Common myeloid progenitor, CD34-positive (primary cell): ENCODE results near the gene APP.

ENCODE experiments used
- CTCF ChIA-PET: fragments of 350-600 bp; sonication (Branson Sonifier 250); formaldehyde crosslinking; loops from one replicate; lab custom pipeline; 2021; ENCODE audit warnings: antibody characterized with exemption; lab: Charles Lee
- POLR2A ChIA-PET: fragments of 350-600 bp; sonication (Branson Sonifier 250); formaldehyde crosslinking; loops from one replicate; lab custom pipeline; 2021; ENCODE audit warnings: antibody characterized with exemption; lab: Charles Lee
- DNase-seq, 3 donors: peaks; one replicate each; pipeline versions ENCODE4 v3.0.0 to v3.0.0-alpha.2; 2013
- H3K27ac ChIP-seq, 2 experiments: 1 replicate in 1 of 2; 2 replicates in 1 of 2; pipeline ENCODE4 v1.7.0; 2013; ENCODE audit warnings: inconsistent platforms in 2 of 2, low read length in 2 of 2, mild to moderate bottlenecking in 2 of 2, low read depth in 1 of 2, moderate library complexity in 1 of 2; ENCODE audit not compliant: severe bottlenecking in 2 of 2, insufficient read depth in 1 of 2, poor library complexity in 1 of 2
- H3K27me3 ChIP-seq, 5 experiments: replicated peaks in 2 of 5; 1 replicate in 3 of 5; 2 replicates in 2 of 5; pipeline versions ENCODE4 v1.6.1 to v1.7.0; 2013; ENCODE audit warnings: low read length in 4 of 5, mild to moderate bottlenecking in 2 of 5, moderate library complexity in 2 of 5, inconsistent platforms in 1 of 5; ENCODE audit not compliant: insufficient read depth in 5 of 5, control insufficient read depth in 4 of 5
- H3K36me3 ChIP-seq, 4 experiments: 1 replicate in 2 of 4; 2 replicates in 2 of 4; pipeline versions ENCODE4 v1.6.1 to v1.7.0; 2013; ENCODE audit warnings: low read length in 3 of 4, control low read depth in 1 of 4, mild to moderate bottlenecking in 1 of 4; ENCODE audit not compliant: control insufficient read depth in 4 of 4, insufficient read depth in 4 of 4
- H3K4me1 ChIP-seq, 4 experiments: 1 replicate in 3 of 4; 2 replicates in 1 of 4; pipeline versions ENCODE4 v1.6.1 to v1.7.1; 2013; ENCODE audit warnings: low read length in 3 of 4, mild to moderate bottlenecking in 3 of 4, control low read depth in 1 of 4, inconsistent platforms in 1 of 4, moderate library complexity in 1 of 4; ENCODE audit not compliant: control insufficient read depth in 4 of 4, insufficient read depth in 4 of 4; ENCODE audit errors: control extremely low read depth in 1 of 4
- H3K4me3 ChIP-seq, 7 experiments: 1 replicate in 4 of 7; 2 replicates in 3 of 7; pipeline versions ENCODE4 v1.5.1 to v1.7.0; 2013; ENCODE audit warnings: mild to moderate bottlenecking in 7 of 7, low read length in 6 of 7, moderate library complexity in 6 of 7, inconsistent platforms in 2 of 7, low read depth in 2 of 7, control low read depth in 1 of 7; ENCODE audit not compliant: insufficient read depth in 4 of 7, control insufficient read depth in 1 of 7; ENCODE audit errors: extremely low read depth in 1 of 7
- H3K9me3 ChIP-seq, 5 experiments: 1 replicate in 4 of 5; 2 replicates in 1 of 5; pipeline versions ENCODE4 v1.6.1 to v1.7.1; 2013; ENCODE audit warnings: low read length in 4 of 5, mild to moderate bottlenecking in 2 of 5, inconsistent platforms in 1 of 5, low read depth in 1 of 5, moderate library complexity in 1 of 5; ENCODE audit not compliant: control insufficient read depth in 4 of 5, insufficient read depth in 2 of 5; ENCODE audit errors: control extremely low read depth in 1 of 5
- WGBS: methylation state at CpG from one replicate; pipeline ENCODE4 v1.1.5; 2013; ENCODE audit not compliant: insufficient coverage; 5-methylcytosine and 5-hydroxymethylcytosine counted together

APP gene

GRCh38 chr21:26050857-26051256 is 119.7 kb downstream of the APP start:
- no peak overlapping the region for H3K4me3 ChIP-seq
- H3K9me3 ChIP-seq = no peaks in the 10 kb centered on the region
- peaks cover 3 to 54% (median 26%) of the 10 kb centered on the region in 4 experiments for H3K36me3 ChIP-seq
- no peaks in the 10 kb centered on the region for H3K27me3 ChIP-seq
- H3K27ac ChIP-seq = no peak overlapping the region
- no peak for DNase-seq
- peaks cover 0 to 4% (median 0%) of the 10 kb centered on the region in 4 experiments for H3K4me1 ChIP-seq
- POLR2A ChIA-PET = no interaction called here
- 92% methylated on average over 3 of the region's 6 CpGs for WGBS
- CTCF ChIA-PET = no interaction called here

- Histone ChIP-seq H3K27me3 (no peaks in the 10 kb centered on the region), H3K9me3 (no peaks in the 10 kb centered on the region), H3K27ac (no peak overlapping the region), H3K4me1 (peaks cover 0 to under 1% (median 0%) of the 10 kb centered on the region in 4 experiments), H3K36me3 (peaks cover 6 to 60% (median 31%) of the 10 kb centered on the region in 4 experiments), H3K4me3 (no peak overlapping the region)
- DNase-seq = no peak
- CTCF ChIA-PET = no interaction called here
- POLR2A ChIA-PET = no interaction called here
- no CpG with 5 or more reads among the region's 1 CpG for whole genome bisulfite sequencing
These were observed 120.8 kb downstream of the APP start for GRCh38 chr21:26049803-26050202.

GRCh38 chr21:26047279-26047967 is 123.1 kb downstream of the APP start:
- WGBS = 96% methylated on average over 3 of the region's 7 CpGs
- peak in 1 of 3 donors; percentile 37 for DNase-seq
- H3K27ac ChIP-seq = no peak overlapping the region
- ChIA-PET CTCF (no interaction called here), POLR2A (no interaction called here)
- no peaks in the 10 kb centered on the region for H3K9me3 ChIP-seq
- H3K36me3 ChIP-seq = peaks cover 5 to 57% (median 31%) of the 10 kb centered on the region in 4 experiments
- no peaks in the 10 kb centered on the region for H3K4me1 ChIP-seq
- no peak overlapping the region for H3K4me3 ChIP-seq
- no peaks in the 10 kb centered on the region for H3K27me3 ChIP-seq

DNA sequence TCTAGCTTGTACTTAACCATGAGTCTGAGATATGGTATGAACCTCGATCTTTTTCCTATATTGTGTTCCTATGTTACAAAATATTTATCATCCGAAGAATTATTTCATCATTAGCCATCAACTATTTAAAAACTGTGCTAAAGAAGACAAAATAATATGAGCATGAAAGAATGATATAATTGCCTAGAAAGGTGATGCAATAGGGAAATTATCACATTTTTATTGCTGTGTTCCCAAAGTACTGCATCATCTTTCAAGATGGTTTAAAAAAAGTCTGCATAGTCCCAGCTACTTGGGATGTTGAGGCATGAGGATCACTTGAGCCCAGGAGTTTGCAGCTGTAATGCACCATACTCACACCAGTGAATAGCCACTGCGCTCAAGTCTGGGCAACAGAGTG is 126.7 kb downstream of the APP start:
- no peaks in the 10 kb centered on the region for H3K4me1 ChIP-seq

DNA sequence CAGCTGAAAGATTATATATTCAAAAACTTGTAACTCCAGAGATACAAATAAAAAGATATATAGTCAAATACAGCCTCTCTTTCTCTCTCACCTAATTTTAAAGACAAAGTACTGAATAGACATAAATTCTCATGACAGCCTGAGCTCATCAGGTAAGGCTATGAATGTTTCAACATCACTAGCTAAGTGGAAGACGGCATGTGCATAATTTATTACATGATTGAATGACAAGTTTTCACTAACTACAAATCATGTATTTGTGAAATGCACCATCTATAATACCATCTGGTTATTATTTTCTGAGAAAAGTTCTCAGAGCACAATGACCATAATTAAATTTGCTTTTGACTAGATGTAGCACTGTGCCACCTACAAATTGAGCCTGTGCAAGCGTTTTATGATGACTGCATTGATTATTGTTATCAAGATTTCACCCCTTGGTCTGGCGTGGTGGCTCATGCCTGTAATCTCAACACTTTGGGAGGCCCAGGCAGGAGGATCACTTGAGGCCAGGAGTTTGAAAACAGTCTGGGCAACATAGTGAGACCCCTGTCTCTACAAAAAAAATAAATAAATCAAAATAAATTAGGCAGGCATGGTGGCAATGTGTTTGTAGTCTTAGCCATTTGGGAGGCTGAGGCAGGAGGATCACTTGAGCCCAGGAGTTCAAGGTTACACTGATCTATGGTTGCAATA is 128.2 kb downstream of the APP start:
- Histone ChIP-seq H3K27ac (no peak overlapping the region), H3K36me3 (peaks cover 4 to 31% (median 10%) of the 10 kb centered on the region in 4 experiments), H3K4me1 (no peaks in the 10 kb centered on the region), H3K4me3 (no peak overlapping the region), H3K9me3 (no peaks in the 10 kb centered on the region), H3K27me3 (no peaks in the 10 kb centered on the region)
- 100% methylated on average over 2 of the region's 3 CpGs for WGBS
- ChIA-PET POLR2A (no interaction called here), CTCF (interaction anchor here (1.0 kb wide), 1 partner anchor 14 kb away, joined by 4 read pairs; no protein-coding TSS in a partner anchor)
- DNase-seq = no peak

More for the DNA sequence above, 126.7 kb downstream of the APP start:
- Histone ChIP-seq H3K4me3 (no peak overlapping the region), H3K27me3 (no peaks in the 10 kb centered on the region), H3K36me3 (peaks cover 4 to 37% (median 14%) of the 10 kb centered on the region in 4 experiments), H3K9me3 (no peaks in the 10 kb centered on the region), H3K27ac (no peak overlapping the region)
- DNase-seq = no peak
- CTCF ChIA-PET = no interaction called here
- POLR2A ChIA-PET = no interaction called here
- no CpG with 5 or more reads among the region's 3 CpGs for WGBS

GRCh38 chr21:26041431-26042180 is 129.0 kb downstream of the APP start:
- peaks cover 5 to 27% (median 8%) of the 10 kb centered on the region in 4 experiments for H3K36me3 ChIP-seq
- no peak for DNase-seq
- H3K4me1 ChIP-seq = no peaks in the 10 kb centered on the region
- no peaks in the 10 kb centered on the region for H3K9me3 ChIP-seq
- no peak overlapping the region for H3K27ac ChIP-seq
- H3K4me3 ChIP-seq = no peak overlapping the region
- ChIA-PET POLR2A (no interaction called here), CTCF (interaction anchor here (1.0 kb wide), 1 partner anchor 14 kb away, joined by 4 read pairs; no protein-coding TSS in a partner anchor)
- H3K27me3 ChIP-seq = no peaks in the 10 kb centered on the region
- WGBS = 86% methylated on average over 2 of the region's 3 CpGs
